HepG2 (cell line): Measurements from ENCODE around the gene CFL1. TPM values are rescaled to one million over a fixed set of nuclear protein-coding genes. Genes with fewer than 3 reads are reported as not detected.

Source experiments
- BORCS8-MEF2B ChIP-seq: sonication (generic); formaldehyde crosslinking; IDR thresholded peaks from 2 replicates; pipeline ENCODE4 v1.8.0; 2022; ENCODE audit warnings: mild to moderate bottlenecking, missing genetic modification reagents
- CHD2 ChIP-seq: IDR thresholded peaks from 2 replicates; pipeline ENCODE4 v1.6.1; 2011; ENCODE audit warnings: low read depth, low read length, improper control_type of control experiment
- HDAC1 ChIP-seq: sonication (generic); formaldehyde crosslinking; IDR thresholded peaks from 2 replicates; pipeline ENCODE4 v1.5.1; 2020; ENCODE audit warnings: mild to moderate bottlenecking, missing genetic modification reagents
- HDAC2 ChIP-seq: sonication (generic); formaldehyde crosslinking; IDR thresholded peaks from 2 replicates; pipeline ENCODE4 v1.4.0; 2020; ENCODE audit warnings: missing genetic modification reagents
- HINFP ChIP-seq: sonication (generic); formaldehyde crosslinking; IDR thresholded peaks from 2 replicates; pipeline ENCODE4 v1.4.0; 2020; ENCODE audit warnings: low read depth, mild to moderate bottlenecking, missing genetic modification reagents
- HNRNPUL1 ChIP-seq: fragments of 200-400 bp; formaldehyde crosslinking; IDR thresholded peaks from 2 replicates; pipeline ENCODE4 v1.6.1; 2017; ENCODE audit warnings: low read depth, mild to moderate bottlenecking, low read length, moderate library complexity
- HOXA5 ChIP-seq: sonication (generic); formaldehyde crosslinking; IDR thresholded peaks from 2 replicates; pipeline ENCODE4 v1.4.0; 2020; ENCODE audit warnings: missing genetic modification reagents
- ISL2 ChIP-seq: sonication (generic); formaldehyde crosslinking; IDR thresholded peaks from 2 replicates; pipeline ENCODE4 v1.5.0; 2020; ENCODE audit warnings: missing genetic modification reagents
- KAT7 ChIP-seq: IDR thresholded peaks from 2 replicates; pipeline ENCODE4 v1.6.1; 2018; ENCODE audit warnings: borderline replicate concordance, missing compliant biosample characterization
- KDM1A ChIP-seq: IDR thresholded peaks from 2 replicates; pipeline ENCODE4 v1.6.1; 2016; ENCODE audit warnings: missing compliant biosample characterization
- KDM2A ChIP-seq: sonication (generic); formaldehyde crosslinking; IDR thresholded peaks from 2 replicates; pipeline ENCODE4 v1.4.0; 2020; ENCODE audit warnings: low read depth, missing genetic modification reagents, borderline replicate concordance
- KLF15 ChIP-seq: sonication (generic); formaldehyde crosslinking; IDR thresholded peaks from 2 replicates; pipeline ENCODE4 v1.8.1; 2023; ENCODE audit warnings: borderline replicate concordance, mild to moderate bottlenecking, inconsistent platforms, missing genetic modification reagents, mixed read lengths
- NR2F6 ChIP-seq, 2 experiments: IDR thresholded peaks; 2 replicates each; pipeline ENCODE4 v1.6.1; 2016; ENCODE audit warnings: antibody characterized with exemption in 1 of 2, mild to moderate bottlenecking in 1 of 2
- PHF8 ChIP-seq: sonication (generic); formaldehyde crosslinking; IDR thresholded peaks from 2 replicates; pipeline ENCODE4 v1.5.0; 2020; ENCODE audit warnings: missing genetic modification reagents
- POGZ ChIP-seq: sonication (generic); formaldehyde crosslinking; IDR thresholded peaks from 2 replicates; pipeline ENCODE4 v1.4.0; 2020; ENCODE audit warnings: mild to moderate bottlenecking, missing genetic modification reagents
- POLR2A ChIP-seq, 2 experiments: IDR thresholded peaks; 2 replicates each; pipeline ENCODE4 v1.6.1; 2011; ENCODE audit warnings: low read depth in 2 of 2, low read length in 2 of 2, mild to moderate bottlenecking in 1 of 2, moderate library complexity in 1 of 2; ENCODE audit not compliant: insufficient read depth in 1 of 2
- SMAD3 ChIP-seq: sonication (generic); formaldehyde crosslinking; IDR thresholded peaks from 2 replicates; pipeline ENCODE4 v1.4.0; 2020; ENCODE audit warnings: missing genetic modification reagents
- SMYD3 ChIP-seq: sonication (generic); formaldehyde crosslinking; IDR thresholded peaks from 2 replicates; pipeline ENCODE4 v1.8.1; 2023; ENCODE audit warnings: mild to moderate bottlenecking, missing genetic modification reagents
- TARDBP ChIP-seq: sonication (generic); formaldehyde crosslinking; IDR thresholded peaks from 2 replicates; pipeline ENCODE4 v1.8.0; 2022; ENCODE audit warnings: mild to moderate bottlenecking, missing genetic modification reagents
- YEATS2 ChIP-seq: sonication (generic); formaldehyde crosslinking; IDR thresholded peaks from 2 replicates; pipeline ENCODE4 v1.4.0; 2020; ENCODE audit warnings: missing genetic modification reagents, borderline replicate concordance
- ZNF12 ChIP-seq: sonication (generic); formaldehyde crosslinking; IDR thresholded peaks from 2 replicates; pipeline ENCODE4 v1.5.0; 2020; ENCODE audit warnings: missing genetic modification reagents
- ZNF143 ChIP-seq: sonication (generic); formaldehyde crosslinking; IDR thresholded peaks from 2 replicates; pipeline ENCODE4 v1.4.0; 2020; ENCODE audit warnings: missing genetic modification reagents
- ZNF20 ChIP-seq: sonication (generic); formaldehyde crosslinking; IDR thresholded peaks from 2 replicates; pipeline ENCODE4 v1.4.0; 2020; ENCODE audit warnings: mild to moderate bottlenecking, moderate library complexity, missing genetic modification reagents
- ZNF510 ChIP-seq: sonication (generic); formaldehyde crosslinking; IDR thresholded peaks from 2 replicates; pipeline ENCODE4 v1.4.0; 2020; ENCODE audit warnings: low read depth, mild to moderate bottlenecking, missing genetic modification reagents
- ZNF563 ChIP-seq: sonication (generic); formaldehyde crosslinking; IDR thresholded peaks from 2 replicates; pipeline ENCODE4 v1.8.0; 2022; ENCODE audit warnings: mild to moderate bottlenecking, moderate library complexity, missing genetic modification reagents
- ZNF670 ChIP-seq: sonication (generic); formaldehyde crosslinking; IDR thresholded peaks from 2 replicates; pipeline ENCODE4 v1.8.0; 2022; ENCODE audit warnings: mild to moderate bottlenecking, missing genetic modification reagents, borderline replicate concordance
- ZNF710 ChIP-seq: sonication (generic); formaldehyde crosslinking; IDR thresholded peaks from 2 replicates; pipeline ENCODE4 v1.5.0; 2020; ENCODE audit warnings: mild to moderate bottlenecking, missing genetic modification reagents, borderline replicate concordance
- ZNF740 ChIP-seq: sonication (generic); formaldehyde crosslinking; IDR thresholded peaks from 2 replicates; pipeline ENCODE4 v1.4.0; 2020; ENCODE audit warnings: missing genetic modification reagents
- ZNF839 ChIP-seq: sonication (generic); formaldehyde crosslinking; IDR thresholded peaks from 2 replicates; pipeline ENCODE4 v1.4.0; 2020; ENCODE audit warnings: missing genetic modification reagents, mild to moderate bottlenecking, borderline replicate concordance
- polyA plus RNA-seq, 8 experiments: library from polyadenylated mRNA; depleted of rRNA in 3 of 8; stranded (reverse) in 7 of 8; unstranded in 1 of 8; fragments of >200 nt; fragmentation: Illumina TruSeq in 4 of 8; extraction: Trizol in 4 of 8; gene quantifications; 2 replicates each; pipeline versions ENCODE4 v1.2.1 to v1.2.3, GENCODE V29; 2011 to 2016; ENCODE audit warnings: low read depth in 4 of 8, missing spikeins in 1 of 8, mixed read lengths in 1 of 8; ENCODE audit not compliant: insufficient read depth in 1 of 8
- total RNA-seq, 5 experiments: library from RNA; depleted of rRNA; stranded (reverse); fragments of >200 nt; fragmentation: Illumina TruSeq; extraction: Trizol; gene quantifications; 2 replicates each; pipeline ENCODE4 v1.2.3, GENCODE V29; 2016; ENCODE audit warnings: low read depth in 1 of 5

Gene CFL1
- total and polyA plus RNA-seq, 2 of the 13 experiments (the other 11 are each of a cell fraction or from before 2014, with no cell fraction given): 379 to 383 TPM

- TF ChIP-seq ZNF670 (CRISPR knock-in tag) (no peak), ZNF563 (CRISPR knock-in tag) (0 out of 2 replicates have a peak, but pooled peaks have one; percentile 36), ZNF740 (CRISPR knock-in tag) (no peak), HNRNPUL1 (no peak), KAT7 (no peak), BORCS8-MEF2B (CRISPR knock-in tag) (0 out of 2 replicates have a peak, but pooled peaks have one; percentile 49), ZNF710 (CRISPR knock-in tag) (peak; percentile 42; the same call in 1 of the 2 replicates), KDM1A (CRISPR knock-in tag) (peak; percentile 96), HDAC2 (CRISPR knock-in tag) (peak; percentile 21; the same call in 1 of the 2 replicates), KLF15 (CRISPR knock-in tag) (no peak), POLR2A (IDR thresholded peaks at IDR 0.05; ENCODE audit: insufficient read depth in 1 of 2, low read depth in 2 of 2, low read length in 2 of 2) (0 out of 4 replicates have a peak, but pooled peaks of 1 of the 2 experiments have one; percentile 30), SMAD3 (peak; percentile 71; the same call in 1 of the 2 replicates), ZNF839 (CRISPR knock-in tag) (no peak), ZNF20 (CRISPR knock-in tag) (no peak), ISL2 (CRISPR knock-in tag) (no peak), HOXA5 (no peak), ZNF510 (CRISPR knock-in tag) (no peak), TARDBP (CRISPR knock-in tag) (no peak; the same call in 1 of the 2 replicates), POGZ (CRISPR knock-in tag) (peak; percentile 62), CHD2 (no peak), HINFP (CRISPR knock-in tag) (no peak), ZNF143 (CRISPR knock-in tag) (no peak), PHF8 (CRISPR knock-in tag) (peak; percentile 62), HDAC1 (CRISPR knock-in tag) (peak; percentile 55), NR2F6 (IDR thresholded peaks at IDR 0.05) (no peak), NR2F6 (CRISPR knock-in tag; IDR thresholded peaks at IDR 0.05) (peak; percentile 49; the same call in 1 of the 2 replicates), KDM2A (CRISPR knock-in tag) (peak; percentile 90), SMYD3 (no peak), YEATS2 (0 out of 2 replicates have a peak, but pooled peaks have one; percentile 27), ZNF12 (CRISPR knock-in tag) (0 out of 2 replicates have a peak, but pooled peaks have one; percentile 69)
Observed at GRCh38 chr11:65817835-65818680, 39.9 kb downstream of the CFL1 start (continued).
